Lower leg skin (tissue), 3 donors: ENCODE results near the gene ARHGDIA.

Experiments used
- POLR2A ChIP-seq, 2 donors: fragments of 450-650 bp; IDR thresholded peaks; one replicate each; pipeline ENCODE4 v1.6.1; 2016 to 2017; ENCODE audit warnings: antibody characterized with exemption in 2 of 2, mild to moderate bottlenecking in 1 of 2, moderate library complexity in 1 of 2
- TF ChIP-seq, protein P1 (sequence below), 3 donors: fragments of 450-650 bp; IDR thresholded peaks; one replicate each; pipeline ENCODE4 v1.5.1; 2016; ENCODE audit warnings: antibody characterized with exemption in 3 of 3, mild to moderate bottlenecking in 3 of 3, moderate library complexity in 2 of 3

DNA sequence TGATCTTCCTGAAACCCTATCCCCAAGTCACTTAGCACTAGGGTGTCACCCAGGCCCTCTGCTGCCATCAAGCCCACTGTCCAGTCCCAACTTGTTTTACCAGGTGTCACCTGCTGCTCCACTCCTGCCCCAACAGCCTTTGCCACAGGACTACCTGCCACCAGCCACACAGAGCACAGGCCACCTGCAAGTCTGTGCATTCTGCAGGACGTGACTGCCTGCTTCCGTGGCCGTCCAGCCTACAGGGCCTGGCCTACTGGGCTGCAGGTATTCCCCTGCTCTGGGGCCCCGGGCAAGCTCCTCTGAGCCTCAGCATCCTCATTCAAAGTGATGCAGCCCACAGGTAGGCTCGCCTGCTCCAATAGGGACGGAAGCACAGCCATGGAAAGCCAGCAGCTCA, 41.3 kb downstream of the ARHGDIA start:
- TF ChIP-seq, protein P1, sequence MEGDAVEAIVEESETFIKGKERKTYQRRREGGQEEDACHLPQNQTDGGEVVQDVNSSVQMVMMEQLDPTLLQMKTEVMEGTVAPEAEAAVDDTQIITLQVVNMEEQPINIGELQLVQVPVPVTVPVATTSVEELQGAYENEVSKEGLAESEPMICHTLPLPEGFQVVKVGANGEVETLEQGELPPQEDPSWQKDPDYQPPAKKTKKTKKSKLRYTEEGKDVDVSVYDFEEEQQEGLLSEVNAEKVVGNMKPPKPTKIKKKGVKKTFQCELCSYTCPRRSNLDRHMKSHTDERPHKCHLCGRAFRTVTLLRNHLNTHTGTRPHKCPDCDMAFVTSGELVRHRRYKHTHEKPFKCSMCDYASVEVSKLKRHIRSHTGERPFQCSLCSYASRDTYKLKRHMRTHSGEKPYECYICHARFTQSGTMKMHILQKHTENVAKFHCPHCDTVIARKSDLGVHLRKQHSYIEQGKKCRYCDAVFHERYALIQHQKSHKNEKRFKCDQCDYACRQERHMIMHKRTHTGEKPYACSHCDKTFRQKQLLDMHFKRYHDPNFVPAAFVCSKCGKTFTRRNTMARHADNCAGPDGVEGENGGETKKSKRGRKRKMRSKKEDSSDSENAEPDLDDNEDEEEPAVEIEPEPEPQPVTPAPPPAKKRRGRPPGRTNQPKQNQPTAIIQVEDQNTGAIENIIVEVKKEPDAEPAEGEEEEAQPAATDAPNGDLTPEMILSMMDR (IDR thresholded peaks at IDR 0.05): no peak
- TF ChIP-seq POLR2A (IDR thresholded peaks at IDR 0.05): no peak
